HL-60 (cell line): ENCODE measurements around the gene ANKRD17.
A peak's percentile ranks its signal among the peaks of the same experiment; 100 is the strongest.
"Not testable (repeated sequence)": the region's sequence is repeated elsewhere in the genome, so short reads cannot be mapped to it uniquely, and the experiment has no call there.

ENCODE experiments used
- DNase-seq, 2 experiments: peaks; one replicate each; pipeline ENCODE4 v3.0.0-alpha.2; 2010 to 2020; ENCODE audit warnings: low read depth in 1 of 2, low spot score in 1 of 2
- H3K27ac ChIP-seq: fragments of 250-450 bp; sonication (Bioruptor Pico); replicated peaks from 2 replicates; pipeline ENCODE4 v1.5.1; 2020; ENCODE audit warnings: mild to moderate bottlenecking, moderate library complexity
- H3K27me3 ChIP-seq: fragments of 250-450 bp; sonication (Bioruptor Pico); 2 replicates; pipeline ENCODE4 v1.5.1; 2021; ENCODE audit warnings: mild to moderate bottlenecking, moderate library complexity; ENCODE audit not compliant: insufficient read depth, poor library complexity, severe bottlenecking
- H3K4me3 ChIP-seq: replicated peaks from 2 replicates; pipeline ENCODE4 v1.5.1; 2011; ENCODE audit warnings: mild to moderate bottlenecking, control low read depth, low read length; ENCODE audit not compliant: insufficient read depth
- GABPA ChIP-seq: IDR thresholded peaks from 2 replicates; pipeline ENCODE4 v1.6.1; 2012; ENCODE audit warnings: low read depth
- POLR2AphosphoS5 ChIP-seq: IDR thresholded peaks from 2 replicates; pipeline ENCODE4 v1.6.1; 2012; ENCODE audit warnings: low read depth
- SPI1 ChIP-seq: IDR thresholded peaks from 2 replicates; pipeline ENCODE4 v1.6.1; 2012; ENCODE audit warnings: low read depth, mild to moderate bottlenecking, borderline replicate concordance
- TF ChIP-seq, protein P1 (sequence below): IDR thresholded peaks from one replicate; pipeline ENCODE4 v1.5.1; 2011; ENCODE audit warnings: low read length, control low read depth, inconsistent platforms; ENCODE audit not compliant: insufficient read depth
- TF ChIP-seq, protein P2 (sequence below): IDR thresholded peaks from 2 replicates; pipeline ENCODE4 v1.6.1; 2012; ENCODE audit warnings: low read depth; ENCODE audit not compliant: insufficient replicate concordance

The ANKRD17 gene

DNA sequence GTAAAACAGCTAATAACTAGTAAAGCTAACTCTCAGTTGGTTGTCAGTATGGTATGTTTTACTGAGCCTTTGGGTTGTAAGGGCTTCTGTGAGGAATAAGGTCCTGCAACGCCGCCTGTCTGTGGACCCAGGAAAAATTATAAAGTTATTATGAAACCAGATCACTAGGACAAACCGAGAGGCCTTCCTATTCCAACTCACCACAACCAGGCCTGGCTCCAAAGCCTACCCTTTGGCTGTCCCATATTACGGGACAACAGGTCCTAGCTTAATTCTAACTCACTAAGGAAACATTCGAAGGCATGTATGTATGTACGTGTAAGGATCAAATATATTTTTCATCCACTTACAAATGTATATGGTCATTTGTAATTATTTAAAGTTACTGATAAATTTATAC lies 1.4 kb downstream of the ANKRD17 start:
- DNase-seq, result peak; percentile 66 to 79
- no peak for TF ChIP-seq GABPA
- TF ChIP-seq SPI1, result no peak
- TF ChIP-seq, protein P1, sequence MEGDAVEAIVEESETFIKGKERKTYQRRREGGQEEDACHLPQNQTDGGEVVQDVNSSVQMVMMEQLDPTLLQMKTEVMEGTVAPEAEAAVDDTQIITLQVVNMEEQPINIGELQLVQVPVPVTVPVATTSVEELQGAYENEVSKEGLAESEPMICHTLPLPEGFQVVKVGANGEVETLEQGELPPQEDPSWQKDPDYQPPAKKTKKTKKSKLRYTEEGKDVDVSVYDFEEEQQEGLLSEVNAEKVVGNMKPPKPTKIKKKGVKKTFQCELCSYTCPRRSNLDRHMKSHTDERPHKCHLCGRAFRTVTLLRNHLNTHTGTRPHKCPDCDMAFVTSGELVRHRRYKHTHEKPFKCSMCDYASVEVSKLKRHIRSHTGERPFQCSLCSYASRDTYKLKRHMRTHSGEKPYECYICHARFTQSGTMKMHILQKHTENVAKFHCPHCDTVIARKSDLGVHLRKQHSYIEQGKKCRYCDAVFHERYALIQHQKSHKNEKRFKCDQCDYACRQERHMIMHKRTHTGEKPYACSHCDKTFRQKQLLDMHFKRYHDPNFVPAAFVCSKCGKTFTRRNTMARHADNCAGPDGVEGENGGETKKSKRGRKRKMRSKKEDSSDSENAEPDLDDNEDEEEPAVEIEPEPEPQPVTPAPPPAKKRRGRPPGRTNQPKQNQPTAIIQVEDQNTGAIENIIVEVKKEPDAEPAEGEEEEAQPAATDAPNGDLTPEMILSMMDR, result peak; percentile 71
- TF ChIP-seq, protein P2, sequence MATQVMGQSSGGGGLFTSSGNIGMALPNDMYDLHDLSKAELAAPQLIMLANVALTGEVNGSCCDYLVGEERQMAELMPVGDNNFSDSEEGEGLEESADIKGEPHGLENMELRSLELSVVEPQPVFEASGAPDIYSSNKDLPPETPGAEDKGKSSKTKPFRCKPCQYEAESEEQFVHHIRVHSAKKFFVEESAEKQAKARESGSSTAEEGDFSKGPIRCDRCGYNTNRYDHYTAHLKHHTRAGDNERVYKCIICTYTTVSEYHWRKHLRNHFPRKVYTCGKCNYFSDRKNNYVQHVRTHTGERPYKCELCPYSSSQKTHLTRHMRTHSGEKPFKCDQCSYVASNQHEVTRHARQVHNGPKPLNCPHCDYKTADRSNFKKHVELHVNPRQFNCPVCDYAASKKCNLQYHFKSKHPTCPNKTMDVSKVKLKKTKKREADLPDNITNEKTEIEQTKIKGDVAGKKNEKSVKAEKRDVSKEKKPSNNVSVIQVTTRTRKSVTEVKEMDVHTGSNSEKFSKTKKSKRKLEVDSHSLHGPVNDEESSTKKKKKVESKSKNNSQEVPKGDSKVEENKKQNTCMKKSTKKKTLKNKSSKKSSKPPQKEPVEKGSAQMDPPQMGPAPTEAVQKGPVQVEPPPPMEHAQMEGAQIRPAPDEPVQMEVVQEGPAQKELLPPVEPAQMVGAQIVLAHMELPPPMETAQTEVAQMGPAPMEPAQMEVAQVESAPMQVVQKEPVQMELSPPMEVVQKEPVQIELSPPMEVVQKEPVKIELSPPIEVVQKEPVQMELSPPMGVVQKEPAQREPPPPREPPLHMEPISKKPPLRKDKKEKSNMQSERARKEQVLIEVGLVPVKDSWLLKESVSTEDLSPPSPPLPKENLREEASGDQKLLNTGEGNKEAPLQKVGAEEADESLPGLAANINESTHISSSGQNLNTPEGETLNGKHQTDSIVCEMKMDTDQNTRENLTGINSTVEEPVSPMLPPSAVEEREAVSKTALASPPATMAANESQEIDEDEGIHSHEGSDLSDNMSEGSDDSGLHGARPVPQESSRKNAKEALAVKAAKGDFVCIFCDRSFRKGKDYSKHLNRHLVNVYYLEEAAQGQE, result no peak
- peak overlapping the region; percentile 93 for H3K4me3 ChIP-seq
- peak overlapping the region; percentile 99 for H3K27ac ChIP-seq
- no peaks in the 10 kb centered on the region for H3K27me3 ChIP-seq

DNA sequence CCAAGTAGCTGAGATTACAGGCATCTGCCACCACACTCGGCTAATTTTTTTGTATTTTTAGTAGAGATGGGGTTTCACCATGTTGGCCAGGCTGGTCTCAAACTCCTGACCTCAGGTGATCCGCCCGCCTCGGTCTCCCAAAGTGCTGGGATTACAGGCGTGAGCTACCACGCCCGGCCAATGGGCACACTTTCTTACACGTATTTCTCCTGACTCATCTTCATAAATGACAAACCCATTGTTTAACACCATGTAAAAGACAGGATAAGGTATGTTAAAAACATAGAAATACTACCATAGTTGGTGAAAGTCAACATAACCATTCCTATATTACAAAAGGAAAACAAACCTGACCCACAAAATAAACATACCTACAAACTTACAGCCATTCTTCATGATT lies 2.8 kb downstream of the ANKRD17 start:
- not testable (repeated sequence) for H3K27me3 ChIP-seq, H3K4me3 ChIP-seq, DNase-seq, H3K27ac ChIP-seq

DNA sequence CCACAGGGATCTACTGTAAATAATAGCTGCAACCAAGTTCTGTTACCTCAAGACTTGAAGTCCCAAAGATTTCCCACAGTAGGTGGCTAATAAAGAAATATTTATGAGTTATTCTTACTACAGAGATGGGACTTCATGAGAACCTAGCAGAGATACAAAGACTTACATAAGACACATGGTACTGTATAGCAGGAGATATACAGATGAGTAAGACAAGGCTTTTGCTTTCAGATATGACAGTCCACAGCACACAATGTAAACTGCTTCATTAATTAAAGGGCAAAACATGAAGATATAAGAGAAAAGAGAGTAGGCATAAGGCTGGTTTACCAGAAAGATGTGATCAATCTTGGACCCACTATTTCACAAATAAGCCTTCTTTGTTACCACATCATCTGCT lies 6.6 kb downstream of the ANKRD17 start:
- Histone ChIP-seq H3K27me3 (no peaks in the 10 kb centered on the region), H3K27ac (no peak overlapping the region)
- TF ChIP-seq GABPA (no peak), POLR2AphosphoS5 (no peak), SPI1 (no peak)
- TF ChIP-seq, protein P2, result no peak
- TF ChIP-seq, protein P1, result no peak

DNA sequence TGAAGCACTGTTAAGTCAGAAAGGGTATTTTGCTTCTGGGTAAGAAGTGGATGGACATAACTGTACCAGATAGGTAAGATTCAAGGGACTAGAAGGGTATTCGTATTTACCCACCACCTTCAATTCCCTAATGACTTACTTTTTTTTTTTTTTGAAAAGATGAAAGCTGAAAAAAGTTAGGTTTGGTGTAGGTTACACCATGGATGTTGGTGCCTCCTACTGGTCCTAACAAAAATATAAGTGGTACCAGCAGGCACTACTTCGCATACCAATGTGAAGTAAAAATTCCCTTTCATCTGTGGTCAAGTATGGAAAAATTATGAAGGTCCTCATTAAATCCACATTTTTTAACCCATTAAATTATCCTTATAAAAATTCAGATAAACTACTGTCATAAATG lies 7.2 kb downstream of the ANKRD17 start:
- no peak for TF ChIP-seq SPI1
- TF ChIP-seq, protein P1, result no peak
- TF ChIP-seq, protein P2, result no peak
- TF ChIP-seq GABPA, result no peak
- no peak for TF ChIP-seq POLR2AphosphoS5
- no peaks in the 10 kb centered on the region for H3K27me3 ChIP-seq
- no peak overlapping the region for H3K4me3 ChIP-seq
- no peak overlapping the region for H3K27ac ChIP-seq
- DNase-seq, result no peak

More for the DNA sequence above, 6.6 kb downstream of the ANKRD17 start:
- DNase-seq, result no peak
- no peak overlapping the region for H3K4me3 ChIP-seq
